Suprapubic skin (tissue), 4 donors: ENCODE data around the gene HTR3A.

ENCODE experiments used
- EP300 ChIP-seq: sonication (generic); formaldehyde crosslinking; IDR thresholded peaks from one replicate; pipeline ENCODE4 v1.6.1; 2017; ENCODE audit warnings: antibody characterized with exemption
- POLR2A ChIP-seq, 2 donors: fragments of 450-650 bp; IDR thresholded peaks; one replicate each; pipeline ENCODE4 v1.6.1; 2017; ENCODE audit warnings: antibody characterized with exemption in 2 of 2, mild to moderate bottlenecking in 2 of 2, moderate library complexity in 2 of 2
- POLR2AphosphoS5 ChIP-seq, 3 donors: sonication (generic); formaldehyde crosslinking; IDR thresholded peaks; one replicate each; pipeline ENCODE4 v1.6.1; 2017; ENCODE audit warnings: antibody characterized with exemption in 3 of 3
- TF ChIP-seq, protein P1 (sequence below), 2 donors: fragments of 200-600 bp in 1 of 2; fragments of 450-650 bp in 1 of 2; sonication (generic) in 1 of 2; IDR thresholded peaks; one replicate each; pipeline ENCODE4 v1.5.1; 2016 to 2019; ENCODE audit warnings: antibody characterized with exemption in 2 of 2, mild to moderate bottlenecking in 1 of 2, moderate library complexity in 1 of 2

DNA sequence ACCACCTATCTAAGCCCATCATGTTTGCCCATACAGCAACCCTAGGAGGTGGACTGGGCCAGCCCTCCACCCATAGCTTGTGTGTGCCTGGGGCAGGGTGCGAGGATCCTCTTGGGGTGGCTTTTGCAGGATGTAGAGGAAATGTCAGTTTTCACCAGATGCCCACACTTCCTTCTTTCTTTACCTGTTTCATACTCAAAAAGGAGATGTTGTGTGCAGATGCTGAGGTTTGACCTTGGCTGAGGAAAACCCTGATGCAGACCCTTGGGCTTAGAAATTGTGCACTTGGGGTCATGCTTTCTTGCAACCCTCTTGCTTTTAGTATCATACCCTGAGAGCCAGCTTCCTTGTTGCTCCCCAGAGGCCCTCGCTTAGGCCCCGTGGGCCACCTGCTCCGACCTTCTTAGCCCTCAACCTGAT is 2.2 kb downstream of the HTR3A start:
- no peak for TF ChIP-seq EP300
- TF ChIP-seq, protein P1, sequence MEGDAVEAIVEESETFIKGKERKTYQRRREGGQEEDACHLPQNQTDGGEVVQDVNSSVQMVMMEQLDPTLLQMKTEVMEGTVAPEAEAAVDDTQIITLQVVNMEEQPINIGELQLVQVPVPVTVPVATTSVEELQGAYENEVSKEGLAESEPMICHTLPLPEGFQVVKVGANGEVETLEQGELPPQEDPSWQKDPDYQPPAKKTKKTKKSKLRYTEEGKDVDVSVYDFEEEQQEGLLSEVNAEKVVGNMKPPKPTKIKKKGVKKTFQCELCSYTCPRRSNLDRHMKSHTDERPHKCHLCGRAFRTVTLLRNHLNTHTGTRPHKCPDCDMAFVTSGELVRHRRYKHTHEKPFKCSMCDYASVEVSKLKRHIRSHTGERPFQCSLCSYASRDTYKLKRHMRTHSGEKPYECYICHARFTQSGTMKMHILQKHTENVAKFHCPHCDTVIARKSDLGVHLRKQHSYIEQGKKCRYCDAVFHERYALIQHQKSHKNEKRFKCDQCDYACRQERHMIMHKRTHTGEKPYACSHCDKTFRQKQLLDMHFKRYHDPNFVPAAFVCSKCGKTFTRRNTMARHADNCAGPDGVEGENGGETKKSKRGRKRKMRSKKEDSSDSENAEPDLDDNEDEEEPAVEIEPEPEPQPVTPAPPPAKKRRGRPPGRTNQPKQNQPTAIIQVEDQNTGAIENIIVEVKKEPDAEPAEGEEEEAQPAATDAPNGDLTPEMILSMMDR (IDR thresholded peaks at IDR 0.05), result no peak
- no peak for TF ChIP-seq POLR2AphosphoS5 (IDR thresholded peaks at IDR 0.05)
- TF ChIP-seq POLR2A (IDR thresholded peaks at IDR 0.05), result no peak
